Measurements from ENCODE around the gene REXO4. TPM values are rescaled to one million over a fixed set of nuclear protein-coding genes. Genes with fewer than 3 reads are reported as not detected.

REXO4 gene
- total and polyA plus RNA-seq, 2 of the 8 experiments (the other 6 are each of a cell fraction or from before 2014, with no cell fraction given): 19.1 to 38.3 TPM

GRCh38 chr9:133423216-133423615 is 5.4 kb upstream of the REXO4 start (continued):
- TF ChIP-seq ATF2 (IDR thresholded peaks at IDR 0.05; ENCODE audit: low read length): no peak
- no peak for TF ChIP-seq CHD2 (IDR thresholded peaks at IDR 0.05; ENCODE audit: low read length)
- TF ChIP-seq SIX5 (IDR thresholded peaks at IDR 0.05; ENCODE audit: low read depth, low read length): no peak
- no peak for TF ChIP-seq TCF12 (IDR thresholded peaks at IDR 0.05; ENCODE audit: low read depth, low read length)

Data from H1 (cell line).